ENCODE results near the gene CHST2. TPM values are rescaled to one million over a fixed set of nuclear protein-coding genes. Genes with fewer than 3 reads are reported as not detected.

CHST2 gene
- total RNA-seq, 2 donors from 2014 or later, result 2.3 to 4.8 TPM

DNA sequence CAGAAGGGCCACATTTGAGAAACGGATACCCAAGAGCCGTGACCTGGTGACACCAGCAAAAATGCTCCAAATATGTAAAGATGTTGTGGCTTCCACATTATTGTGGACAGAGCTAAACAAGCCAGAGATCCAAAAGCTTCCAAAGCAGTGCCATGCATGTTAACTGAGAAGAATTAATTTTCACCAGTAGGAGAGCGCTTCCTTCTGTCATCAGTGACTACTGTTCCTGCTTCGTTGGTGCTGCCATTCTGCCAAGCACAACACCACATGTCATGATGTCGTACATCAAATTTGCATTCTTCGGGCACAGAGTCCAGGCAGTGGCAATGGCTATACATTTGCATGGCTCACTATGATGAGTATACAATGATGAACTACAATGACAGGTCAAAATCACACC lies 19.1 kb upstream of the CHST2 start:
- Histone ChIP-seq H3K9me3 (peaks cover 0 to 19% of the 10 kb centered on the region in 2 donors), H3K27me3 (no peaks in the 10 kb centered on the region), H3K27ac (no peak overlapping the region), H3K4me1 (no peaks in the 10 kb centered on the region), H3K4me3 (no peak overlapping the region), H3K36me3 (no peaks in the 10 kb centered on the region)
- no peak for DNase-seq (ENCODE audit: low spot score)
- TF ChIP-seq, protein P1, sequence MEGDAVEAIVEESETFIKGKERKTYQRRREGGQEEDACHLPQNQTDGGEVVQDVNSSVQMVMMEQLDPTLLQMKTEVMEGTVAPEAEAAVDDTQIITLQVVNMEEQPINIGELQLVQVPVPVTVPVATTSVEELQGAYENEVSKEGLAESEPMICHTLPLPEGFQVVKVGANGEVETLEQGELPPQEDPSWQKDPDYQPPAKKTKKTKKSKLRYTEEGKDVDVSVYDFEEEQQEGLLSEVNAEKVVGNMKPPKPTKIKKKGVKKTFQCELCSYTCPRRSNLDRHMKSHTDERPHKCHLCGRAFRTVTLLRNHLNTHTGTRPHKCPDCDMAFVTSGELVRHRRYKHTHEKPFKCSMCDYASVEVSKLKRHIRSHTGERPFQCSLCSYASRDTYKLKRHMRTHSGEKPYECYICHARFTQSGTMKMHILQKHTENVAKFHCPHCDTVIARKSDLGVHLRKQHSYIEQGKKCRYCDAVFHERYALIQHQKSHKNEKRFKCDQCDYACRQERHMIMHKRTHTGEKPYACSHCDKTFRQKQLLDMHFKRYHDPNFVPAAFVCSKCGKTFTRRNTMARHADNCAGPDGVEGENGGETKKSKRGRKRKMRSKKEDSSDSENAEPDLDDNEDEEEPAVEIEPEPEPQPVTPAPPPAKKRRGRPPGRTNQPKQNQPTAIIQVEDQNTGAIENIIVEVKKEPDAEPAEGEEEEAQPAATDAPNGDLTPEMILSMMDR (IDR thresholded peaks at IDR 0.05), result no peak

- DNase-seq (ENCODE audit: low spot score), result no peak
- no peaks in the 10 kb centered on the region for H3K36me3 ChIP-seq
- H3K27ac ChIP-seq, result no peak overlapping the region
- no peaks in the 10 kb centered on the region for H3K4me1 ChIP-seq
- no peaks in the 10 kb centered on the region for H3K27me3 ChIP-seq
- peaks cover 0 to 31% of the 10 kb centered on the region in 2 donors for H3K9me3 ChIP-seq
- H3K4me3 ChIP-seq, result no peak overlapping the region
- TF ChIP-seq, protein P1 (IDR thresholded peaks at IDR 0.05), result no peak
Measured at GRCh38 chr3:143101792-143102381, 17.7 kb upstream of the CHST2 start.

DNA sequence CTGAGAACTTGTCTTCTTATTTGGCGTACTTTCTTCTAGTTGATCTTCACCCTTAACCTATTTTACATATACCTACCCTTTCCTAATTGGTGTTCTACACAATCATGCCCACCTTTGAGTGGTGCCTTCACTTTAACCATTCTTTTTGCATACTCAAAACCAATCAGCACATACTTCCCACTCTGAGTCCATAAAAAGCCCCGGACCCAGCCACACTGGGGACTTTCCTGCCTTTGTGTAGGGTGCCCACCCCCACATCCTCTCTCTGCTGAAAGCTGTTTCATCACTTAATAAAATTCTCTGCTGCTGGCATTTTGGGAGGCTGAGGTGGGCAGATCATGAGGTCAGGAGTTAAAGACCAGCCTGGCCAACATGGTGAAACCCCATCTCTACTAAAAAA lies 15.9 kb upstream of the CHST2 start:
- Histone ChIP-seq H3K27ac (no peak overlapping the region), H3K9me3 (peaks cover 0 to 31% of the 10 kb centered on the region in 2 donors), H3K27me3 (no peaks in the 10 kb centered on the region), H3K4me3 (no peak overlapping the region), H3K36me3 (no peaks in the 10 kb centered on the region), H3K4me1 (no peaks in the 10 kb centered on the region)
- no peak for DNase-seq (ENCODE audit: low spot score)
- TF ChIP-seq, protein P1 (IDR thresholded peaks at IDR 0.05), result no peak

DNA sequence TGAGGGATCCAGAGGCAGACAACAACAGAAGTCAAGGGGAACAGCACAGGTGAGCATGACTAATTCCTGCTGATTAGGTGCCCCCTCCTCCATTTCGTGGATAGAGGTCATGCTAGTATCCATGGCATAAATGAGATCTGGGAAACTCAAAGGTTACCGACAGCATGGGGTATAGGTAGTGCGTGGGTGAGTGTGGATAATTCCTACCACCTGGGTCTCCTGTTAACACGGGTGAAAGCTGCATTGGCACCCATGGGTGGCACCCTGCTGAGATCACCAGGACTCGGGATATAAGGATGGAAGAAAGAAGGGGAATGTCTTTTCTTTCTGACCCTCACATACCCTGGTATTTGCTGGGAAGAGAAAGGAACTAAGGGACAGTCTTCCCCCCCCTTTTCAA lies 14.4 kb upstream of the CHST2 start:
- TF ChIP-seq, protein P1 (IDR thresholded peaks at IDR 0.05), result no peak
- Histone ChIP-seq H3K4me1 (no peaks in the 10 kb centered on the region), H3K27ac (no peak overlapping the region), H3K27me3 (no peaks in the 10 kb centered on the region), H3K36me3 (no peaks in the 10 kb centered on the region), H3K9me3 (peaks cover 0 to 31% of the 10 kb centered on the region in 2 donors), H3K4me3 (no peak overlapping the region)
- no peak for DNase-seq (ENCODE audit: low spot score)

DNA sequence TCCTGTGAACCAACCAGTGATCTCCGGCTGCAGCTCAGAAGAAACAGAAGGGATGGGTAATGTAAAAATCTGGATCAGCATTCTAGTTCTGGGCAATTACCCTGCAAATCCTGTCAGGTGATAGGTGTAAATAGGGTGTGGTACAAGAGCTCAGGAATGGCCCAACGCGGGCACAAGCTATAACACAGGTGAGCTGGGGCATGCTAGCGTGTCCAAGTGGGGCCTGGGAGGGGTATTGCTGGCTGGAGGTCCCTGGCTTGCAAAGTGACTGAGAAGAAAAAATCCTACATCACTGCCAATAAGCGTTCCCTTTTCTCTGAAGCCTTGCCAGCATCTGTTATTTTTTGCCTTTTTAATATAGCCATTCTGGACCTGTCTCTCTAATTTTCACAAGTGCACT lies 9.7 kb upstream of the CHST2 start:
- H3K36me3 ChIP-seq, result no peaks in the 10 kb centered on the region
- TF ChIP-seq, protein P1 (IDR thresholded peaks at IDR 0.05), result no peak
- no peak overlapping the region for H3K4me3 ChIP-seq
- no peak for DNase-seq (ENCODE audit: low spot score)
- H3K4me1 ChIP-seq, result no peaks in the 10 kb centered on the region
- H3K9me3 ChIP-seq, result peaks cover 0 to 18% of the 10 kb centered on the region in 2 donors
- no peaks in the 10 kb centered on the region for H3K27me3 ChIP-seq
- no peak overlapping the region for H3K27ac ChIP-seq

DNA sequence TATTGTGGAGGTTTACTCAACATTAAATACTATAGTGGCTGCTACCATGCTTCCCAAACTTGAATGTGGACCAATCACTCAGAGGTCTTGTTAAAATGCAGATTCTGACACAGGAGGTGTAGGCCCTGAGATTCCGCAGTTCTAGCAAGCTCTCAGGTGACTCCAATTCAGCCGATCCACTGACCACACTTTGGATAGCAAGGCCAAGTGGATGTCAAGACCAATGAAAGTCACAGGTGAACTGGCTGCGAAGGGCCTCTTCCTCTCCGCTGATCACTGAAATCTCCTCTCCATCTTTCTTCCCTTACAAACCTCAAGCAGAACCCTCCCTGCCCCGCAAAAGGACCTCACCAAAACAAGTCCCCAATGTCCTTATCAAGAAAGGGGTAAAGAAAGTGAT lies 9.2 kb upstream of the CHST2 start:
- TF ChIP-seq, protein P1 (IDR thresholded peaks at IDR 0.05), result no peak
- Histone ChIP-seq H3K9me3 (peaks cover 0 to 13% of the 10 kb centered on the region in 2 donors), H3K27me3 (no peaks in the 10 kb centered on the region), H3K4me3 (no peak overlapping the region), H3K27ac (no peak overlapping the region), H3K36me3 (no peaks in the 10 kb centered on the region), H3K4me1 (no peaks in the 10 kb centered on the region)
- DNase-seq (ENCODE audit: low spot score), result no peak
